H9 (cell line): ENCODE results near the gene NEB. TPM values are rescaled to one million over a fixed set of nuclear protein-coding genes. Genes with fewer than 3 reads are reported as not detected.

Experiments
- DNase-seq: peaks from one replicate; pipeline ENCODE4 v3.0.0-alpha.2; 2017
- H2AFZ ChIP-seq: one replicate; pipeline ENCODE4 v1.6.1; 2013; ENCODE audit warnings: mild to moderate bottlenecking, low read length, control low read depth, moderate library complexity
- H2AK5ac ChIP-seq: 2 replicates; pipeline ENCODE4 v1.6.1; 2013; ENCODE audit warnings: low read length, control low read depth, mixed read lengths; ENCODE audit not compliant: insufficient read length
- H2BK120ac ChIP-seq: one replicate; pipeline ENCODE4 v1.6.1; 2013; ENCODE audit warnings: low read depth, mild to moderate bottlenecking, low read length, control low read depth, inconsistent platforms; ENCODE audit not compliant: poor library complexity, severe bottlenecking
- H2BK12ac ChIP-seq: 2 replicates; pipeline ENCODE4 v1.6.1; 2013; ENCODE audit warnings: low read length, control low read depth, mixed read lengths, low read depth; ENCODE audit not compliant: insufficient read length
- H2BK15ac ChIP-seq: 2 replicates; pipeline ENCODE4 v1.6.1; 2013; ENCODE audit warnings: low read depth, low read length, control low read depth
- H2BK20ac ChIP-seq: one replicate; pipeline ENCODE4 v1.6.1; 2013; ENCODE audit warnings: low read depth, mild to moderate bottlenecking, low read length, control low read depth, inconsistent platforms; ENCODE audit not compliant: poor library complexity, severe bottlenecking
- H2BK5ac ChIP-seq: 2 replicates; pipeline ENCODE4 v1.6.1; 2013; ENCODE audit warnings: low read length, control low read depth, mixed read lengths; ENCODE audit not compliant: insufficient read length
- H3K14ac ChIP-seq: 2 replicates; pipeline ENCODE4 v1.6.1; 2013; ENCODE audit warnings: low read length, control low read depth; ENCODE audit not compliant: insufficient read depth
- H3K18ac ChIP-seq: 2 replicates; pipeline ENCODE4 v1.6.1; 2013; ENCODE audit warnings: low read depth, mild to moderate bottlenecking, mixed read lengths, low read length, control low read depth; ENCODE audit not compliant: insufficient read length
- H3K23ac ChIP-seq: 2 replicates; pipeline ENCODE4 v1.6.1; 2013; ENCODE audit warnings: low read length, control low read depth, mixed read lengths, low read depth; ENCODE audit not compliant: insufficient read length
- H3K23me2 ChIP-seq: 2 replicates; pipeline ENCODE4 v1.6.1; 2013; ENCODE audit warnings: low read depth, mild to moderate bottlenecking, mixed read lengths, low read length, control low read depth; ENCODE audit not compliant: insufficient read length, poor library complexity, severe bottlenecking
- H3K27ac ChIP-seq: 2 replicates; pipeline ENCODE4 v1.5.1; 2013; ENCODE audit warnings: low read length, control low read depth, mixed read lengths, low read depth; ENCODE audit not compliant: insufficient read length
- H3K27me3 ChIP-seq: 2 replicates; pipeline ENCODE4 v1.6.1; 2013; ENCODE audit warnings: low read length, control low read depth, inconsistent platforms; ENCODE audit not compliant: insufficient read depth
- H3K4ac ChIP-seq: 2 replicates; pipeline ENCODE4 v1.6.1; 2013; ENCODE audit warnings: low read depth, mild to moderate bottlenecking, control low read depth, inconsistent platforms, low read length, moderate library complexity
- H3K4me1 ChIP-seq: 2 replicates; pipeline ENCODE4 v1.6.1; 2013; ENCODE audit warnings: low read length, control low read depth, inconsistent platforms; ENCODE audit not compliant: insufficient read depth
- H3K4me2 ChIP-seq: 2 replicates; pipeline ENCODE4 v1.6.1; 2013; ENCODE audit warnings: low read length, control low read depth, mixed read lengths; ENCODE audit not compliant: insufficient read length, insufficient read depth
- H3K56ac ChIP-seq: 2 replicates; pipeline ENCODE4 v1.6.1; 2013; ENCODE audit warnings: low read depth, mild to moderate bottlenecking, mixed read lengths, low read length, control low read depth; ENCODE audit not compliant: insufficient read length
- H3K79me1 ChIP-seq: 2 replicates; pipeline ENCODE4 v1.6.1; 2013; ENCODE audit warnings: low read depth, mild to moderate bottlenecking, moderate library complexity, low read length, control low read depth, inconsistent platforms; ENCODE audit not compliant: insufficient read depth, poor library complexity, severe bottlenecking
- H3K79me2 ChIP-seq: 2 replicates; pipeline ENCODE4 v1.6.1; 2013; ENCODE audit warnings: low read length, control low read depth, inconsistent platforms; ENCODE audit not compliant: insufficient read depth
- H3K9ac ChIP-seq: 2 replicates; pipeline ENCODE4 v1.6.1; 2013; ENCODE audit warnings: low read length, control low read depth, mixed read lengths; ENCODE audit not compliant: insufficient read length; ENCODE audit errors: extremely low read depth
- H3K9me3 ChIP-seq: one replicate; pipeline ENCODE4 v1.6.1; 2013; ENCODE audit warnings: low read depth, low read length, inconsistent platforms; ENCODE audit not compliant: control insufficient read depth
- H3T11ph ChIP-seq: one replicate; pipeline ENCODE4 v1.6.1; 2013; ENCODE audit warnings: mild to moderate bottlenecking, low read length, control low read depth, inconsistent platforms
- H4K20me1 ChIP-seq: one replicate; pipeline ENCODE4 v1.6.1; 2013; ENCODE audit not compliant: control insufficient read depth, insufficient read length, insufficient read depth
- H4K5ac ChIP-seq: 2 replicates; pipeline ENCODE4 v1.6.1; 2013; ENCODE audit warnings: low read depth, mild to moderate bottlenecking, mixed read lengths, low read length, control low read depth; ENCODE audit not compliant: insufficient read length
- H4K8ac ChIP-seq: replicated peaks from 2 replicates; pipeline ENCODE4 v1.6.1; 2013; ENCODE audit warnings: low read length, control low read depth, mixed read lengths, low read depth; ENCODE audit not compliant: insufficient read length
- H4K91ac ChIP-seq: 2 replicates; pipeline ENCODE4 v1.6.1; 2013; ENCODE audit warnings: low read depth, mild to moderate bottlenecking, moderate library complexity, mixed read lengths, low read length, control low read depth; ENCODE audit not compliant: insufficient read length
- H3K27ac Mint-ChIP-seq, 3 experiments: 2 replicates in 2 of 3; 3 replicates in 1 of 3; pipeline ENCODE4 v1.8.0; 2020 to 2021; ENCODE audit warnings: mixed read lengths in 3 of 3, mild to moderate bottlenecking in 1 of 3, moderate library complexity in 1 of 3
- H3K27me3 Mint-ChIP-seq: 2 replicates; pipeline ENCODE4 v1.8.0; 2021; ENCODE audit warnings: low read depth, mild to moderate bottlenecking, moderate library complexity, mixed read lengths
- H3K36me3 Mint-ChIP-seq, 3 experiments: 2 replicates in 2 of 3; 3 replicates in 1 of 3; pipeline ENCODE4 v1.8.0; 2020 to 2021; ENCODE audit warnings: low read depth in 3 of 3, mixed read lengths in 3 of 3; ENCODE audit not compliant: insufficient read depth in 1 of 3
- H3K4me1 Mint-ChIP-seq, 2 experiments: 2 replicates each; pipeline ENCODE4 v1.8.0; 2020; ENCODE audit warnings: mixed read lengths in 2 of 2
- H3K4me3 Mint-ChIP-seq, 2 experiments: 2 replicates in 1 of 2; 3 replicates in 1 of 2; pipeline ENCODE4 v1.8.0; 2020 to 2021; ENCODE audit warnings: mild to moderate bottlenecking in 2 of 2, mixed read lengths in 2 of 2, moderate library complexity in 1 of 2
- H3K9me3 Mint-ChIP-seq, 2 experiments: 2 replicates in 1 of 2; 3 replicates in 1 of 2; pipeline ENCODE4 v1.8.0; 2020; ENCODE audit warnings: mild to moderate bottlenecking in 2 of 2, mixed read lengths in 2 of 2, moderate library complexity in 1 of 2
- WGBS: extraction: QIAGEN DNeasy Blood & Tissue Kit; methylation state at CpG from one replicate; pipeline ENCODE4 v1.1.7; 2013; ENCODE audit warnings: missing lambda C conversion rate, low lambda C conversion rate, mixed read lengths; ENCODE audit not compliant: insufficient read length; ENCODE audit errors: extremely low coverage; 5-methylcytosine and 5-hydroxymethylcytosine counted together
- total RNA-seq: library from RNA; stranded (reverse); gene quantifications from 2 replicates; pipeline ENCODE4 v1.2.1, GENCODE V29; 2021
- TF ChIP-seq, protein P1 (sequence below): fragments of 200-600 bp; sonication (generic); conservative IDR thresholded peaks from 3 replicates; pipeline ENCODE4 v1.8.0; 2021; ENCODE audit warnings: antibody characterized with exemption, mild to moderate bottlenecking

The NEB gene
- total RNA-seq, 1 experiment from 2014 or later, result 0.98 TPM

GRCh38 chr2:151551556-151551955 lies 182.7 kb downstream of the NEB start:
- TF ChIP-seq, protein P1, sequence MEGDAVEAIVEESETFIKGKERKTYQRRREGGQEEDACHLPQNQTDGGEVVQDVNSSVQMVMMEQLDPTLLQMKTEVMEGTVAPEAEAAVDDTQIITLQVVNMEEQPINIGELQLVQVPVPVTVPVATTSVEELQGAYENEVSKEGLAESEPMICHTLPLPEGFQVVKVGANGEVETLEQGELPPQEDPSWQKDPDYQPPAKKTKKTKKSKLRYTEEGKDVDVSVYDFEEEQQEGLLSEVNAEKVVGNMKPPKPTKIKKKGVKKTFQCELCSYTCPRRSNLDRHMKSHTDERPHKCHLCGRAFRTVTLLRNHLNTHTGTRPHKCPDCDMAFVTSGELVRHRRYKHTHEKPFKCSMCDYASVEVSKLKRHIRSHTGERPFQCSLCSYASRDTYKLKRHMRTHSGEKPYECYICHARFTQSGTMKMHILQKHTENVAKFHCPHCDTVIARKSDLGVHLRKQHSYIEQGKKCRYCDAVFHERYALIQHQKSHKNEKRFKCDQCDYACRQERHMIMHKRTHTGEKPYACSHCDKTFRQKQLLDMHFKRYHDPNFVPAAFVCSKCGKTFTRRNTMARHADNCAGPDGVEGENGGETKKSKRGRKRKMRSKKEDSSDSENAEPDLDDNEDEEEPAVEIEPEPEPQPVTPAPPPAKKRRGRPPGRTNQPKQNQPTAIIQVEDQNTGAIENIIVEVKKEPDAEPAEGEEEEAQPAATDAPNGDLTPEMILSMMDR, result no peak
- Histone ChIP-seq H3K56ac (no peak overlapping the region), H2AFZ (no peak overlapping the region), H2BK5ac (no peak overlapping the region), H3K9me3 (no peaks in the 10 kb centered on the region), H3K4ac (no peak overlapping the region), H2BK15ac (no peak overlapping the region), H4K20me1 (no peaks in the 10 kb centered on the region), H3T11ph (no peak overlapping the region), H3K23me2 (no peaks in the 10 kb centered on the region), H3K27ac (no peak overlapping the region), H2BK20ac (no peak overlapping the region), H3K18ac (no peak overlapping the region), H2BK120ac (no peak overlapping the region), H3K14ac (no peak overlapping the region), H3K4me2 (no peak overlapping the region), H3K79me2 (no peaks in the 10 kb centered on the region), H4K91ac (no peak overlapping the region), H3K79me1 (no peaks in the 10 kb centered on the region), H4K5ac (no peak overlapping the region), H3K9ac (no peak overlapping the region), H3K23ac (no peak overlapping the region), H3K27me3 (no peaks in the 10 kb centered on the region), H2AK5ac (no peak overlapping the region), H2BK12ac (no peak overlapping the region), H3K4me1 (no peaks in the 10 kb centered on the region), H4K8ac (no peak overlapping the region)
- H3K27me3 Mint-ChIP-seq, result no peaks in the 10 kb centered on the region
- no CpG with 5 or more reads among the region's 5 CpGs for WGBS
- no peak overlapping the region for H3K4me3 Mint-ChIP-seq
- H3K36me3 Mint-ChIP-seq, result no peaks in the 10 kb centered on the region; a peak in 1 of 7 replicates
- peaks cover 0 to 15% of the 10 kb centered on the region in 2 experiments for H3K4me1 Mint-ChIP-seq
- no peak for DNase-seq
- no peak overlapping the region; a peak in 1 of 7 replicates for H3K27ac Mint-ChIP-seq
- no peaks in the 10 kb centered on the region for H3K9me3 Mint-ChIP-seq
